HPDE6-E6E7 (cell line): ENCODE measurements around the gene GPC6.

Experiments
- DNase-seq: peaks from one replicate; pipeline ENCODE4 v3.0.0; 2011; ENCODE audit warnings: missing footprints; ENCODE audit errors: extremely low spot score

GPC6 gene

DNA sequence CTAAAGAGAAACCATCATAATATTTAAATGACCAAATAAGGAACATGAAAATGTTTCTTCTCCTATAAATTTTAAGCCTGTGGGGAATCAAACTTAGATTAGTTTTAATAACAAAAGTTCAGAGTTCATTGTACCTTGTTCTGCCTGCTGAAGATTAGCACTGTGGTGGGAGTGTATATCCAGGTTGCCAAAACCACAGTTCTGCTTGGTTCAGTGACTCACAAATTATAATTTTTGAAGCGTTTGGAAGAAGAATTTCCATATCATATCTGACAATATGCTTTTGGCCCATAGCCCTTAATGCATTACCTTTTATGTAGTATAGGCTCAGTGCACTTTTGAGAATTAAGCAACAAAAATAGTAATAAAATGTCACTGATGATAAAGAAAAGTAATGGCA lies 545.2 kb downstream of the GPC6 start:
- DNase-seq = no peak

DNA sequence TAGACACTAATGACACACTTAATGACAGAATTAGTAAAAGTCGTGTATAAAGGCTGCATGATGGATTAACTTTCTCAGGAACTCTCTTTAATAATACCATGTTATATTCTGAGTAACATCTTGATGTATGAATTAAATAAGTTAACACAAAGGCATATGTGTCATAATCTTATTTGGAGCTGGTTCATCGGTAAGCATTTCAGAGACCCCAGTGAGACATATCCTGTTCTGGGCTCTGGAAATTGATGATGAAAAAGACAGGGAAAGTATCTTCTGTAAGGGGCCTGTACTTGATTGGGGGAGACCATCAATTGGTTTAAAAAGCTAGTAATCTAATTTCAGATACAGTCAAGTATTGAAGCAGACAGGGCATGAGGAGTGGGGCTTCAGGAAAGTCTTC lies 547.9 kb downstream of the GPC6 start:
- DNase-seq = no peak

- DNase-seq = no peak
These were observed 548.4 kb downstream of the GPC6 start for GRCh38 chr13:93775027-93775426.

- no peak for DNase-seq
These were observed 549.0 kb downstream of the GPC6 start for GRCh38 chr13:93775507-93776108.

GRCh38 chr13:93776936-93777335 lies 550.3 kb downstream of the GPC6 start:
- DNase-seq = no peak

DNA sequence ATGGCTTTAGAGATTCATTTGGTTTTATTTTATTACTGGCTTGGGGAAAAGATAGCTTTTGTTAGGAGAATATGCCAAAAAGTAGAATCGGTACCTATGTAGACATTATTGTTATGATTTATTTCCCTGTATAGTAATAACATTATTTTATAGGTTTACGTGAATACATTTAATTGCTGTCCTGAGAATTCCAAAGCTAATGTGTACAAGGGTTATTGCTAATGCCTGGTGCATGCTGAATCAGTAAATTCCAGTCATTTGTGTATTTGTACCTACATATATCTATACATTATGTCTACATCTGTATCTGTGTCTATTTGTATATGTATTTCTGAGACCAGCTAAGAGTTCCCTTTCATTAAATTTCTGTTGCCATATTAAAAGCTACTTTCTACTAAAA lies 550.9 kb downstream of the GPC6 start:
- DNase-seq = no peak

DNA sequence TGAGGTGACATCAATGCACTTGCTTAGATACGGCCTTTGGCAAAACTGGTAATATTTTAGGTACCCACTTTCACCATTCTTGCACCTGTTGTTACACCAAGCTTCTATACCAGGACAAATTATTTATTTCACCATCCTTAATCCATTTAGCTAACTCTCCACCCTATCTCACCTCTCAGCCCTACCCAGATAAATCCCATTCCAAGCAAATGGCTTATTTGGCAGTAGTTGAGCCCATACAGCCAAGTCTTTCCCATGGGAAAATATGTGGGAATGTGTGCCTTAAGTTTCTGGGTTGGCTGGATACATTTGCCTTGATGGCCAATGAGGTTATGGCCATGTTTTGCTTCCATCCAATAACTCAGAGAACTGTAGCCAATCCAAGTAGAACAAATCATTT lies 551.9 kb downstream of the GPC6 start:
- no peak for DNase-seq

- DNase-seq = no peak
These were observed 557.6 kb downstream of the GPC6 start for GRCh38 chr13:93784191-93784590.

GRCh38 chr13:93786846-93787489 lies 560.4 kb downstream of the GPC6 start:
- DNase-seq = no peak

- DNase-seq = no peak
These were observed 561.8 kb downstream of the GPC6 start for GRCh38 chr13:93788456-93788855.

- DNase-seq = no peak
These were observed 562.5 kb downstream of the GPC6 start for GRCh38 chr13:93789058-93789457.

GRCh38 chr13:93794197-93794885 lies 567.7 kb downstream of the GPC6 start:
- DNase-seq = no peak

DNA sequence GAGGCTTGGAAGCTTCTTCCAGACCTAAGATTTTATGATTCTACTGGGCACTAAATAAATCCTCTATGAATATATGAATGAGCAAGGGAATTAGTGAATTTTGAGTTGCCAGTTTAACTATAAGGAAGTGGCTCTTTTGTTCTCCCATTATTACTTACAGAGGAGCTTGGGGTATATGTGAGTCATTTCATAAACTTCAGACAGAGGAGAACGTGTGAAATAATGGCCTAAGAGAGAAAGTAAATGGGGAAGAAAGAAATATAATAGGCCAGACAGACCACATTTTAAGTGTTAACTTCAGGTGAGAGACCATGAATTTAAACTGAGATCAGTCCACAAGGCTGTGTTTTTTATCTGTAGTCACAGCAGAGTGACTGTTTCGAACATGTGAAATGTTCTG lies 570.9 kb downstream of the GPC6 start:
- no peak for DNase-seq

DNA sequence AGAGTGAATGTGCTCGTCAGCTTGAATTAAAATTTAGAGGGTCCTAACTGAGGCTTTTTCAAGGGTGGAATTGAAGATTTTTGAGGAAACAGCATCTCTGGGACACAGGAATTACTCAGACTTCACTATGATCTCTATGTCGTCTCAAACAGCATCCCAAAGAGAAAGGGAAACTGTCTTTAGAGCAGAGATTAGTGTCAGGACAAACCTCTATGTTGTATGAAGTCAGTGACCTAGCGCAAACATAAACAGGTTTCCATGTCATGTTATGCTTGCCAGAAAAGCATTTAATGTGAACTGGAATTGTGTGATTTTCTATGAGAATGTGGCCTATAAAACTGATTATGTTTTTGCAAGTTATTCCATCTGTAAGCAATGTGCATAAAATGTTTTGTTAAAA lies 573.7 kb downstream of the GPC6 start:
- no peak for DNase-seq

DNA sequence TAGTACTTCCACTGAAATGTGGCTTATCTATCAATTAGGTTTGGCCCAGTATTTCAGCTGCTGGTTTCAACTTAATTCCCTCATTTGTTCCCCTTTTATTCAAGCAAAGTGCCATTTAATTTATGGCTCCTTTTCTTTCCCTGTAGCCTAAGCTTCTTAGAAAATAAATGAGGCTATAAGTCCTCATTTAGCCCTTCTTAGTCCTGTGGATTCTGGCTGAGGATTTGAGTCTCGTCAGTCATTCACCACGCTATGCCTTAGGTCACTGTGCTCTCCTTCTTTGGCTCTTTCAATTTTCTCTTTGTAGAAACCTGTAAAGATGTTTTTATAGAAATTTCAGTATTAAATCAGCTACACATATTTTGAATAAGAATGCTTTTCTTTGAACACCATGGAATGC lies 579.1 kb downstream of the GPC6 start:
- no peak for DNase-seq

DNA sequence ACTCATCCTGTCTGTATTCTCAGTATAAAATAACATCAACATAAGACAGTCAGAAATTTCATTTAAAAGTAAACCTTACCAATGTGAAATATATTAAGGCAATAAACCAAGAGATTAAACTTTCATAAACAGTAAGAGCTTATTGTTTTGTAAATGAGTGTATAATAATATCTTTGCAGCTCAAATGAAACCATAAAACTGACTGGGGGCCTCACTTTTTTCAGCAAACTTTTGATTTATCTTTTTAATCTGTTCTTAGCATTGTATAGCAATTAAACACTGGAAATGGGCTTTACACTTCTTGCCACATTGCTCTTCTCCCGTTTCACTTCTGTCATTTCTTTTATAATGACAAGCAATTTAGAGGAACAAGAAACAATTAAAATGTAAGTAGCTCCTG lies 580.3 kb downstream of the GPC6 start:
- DNase-seq = no peak

DNA sequence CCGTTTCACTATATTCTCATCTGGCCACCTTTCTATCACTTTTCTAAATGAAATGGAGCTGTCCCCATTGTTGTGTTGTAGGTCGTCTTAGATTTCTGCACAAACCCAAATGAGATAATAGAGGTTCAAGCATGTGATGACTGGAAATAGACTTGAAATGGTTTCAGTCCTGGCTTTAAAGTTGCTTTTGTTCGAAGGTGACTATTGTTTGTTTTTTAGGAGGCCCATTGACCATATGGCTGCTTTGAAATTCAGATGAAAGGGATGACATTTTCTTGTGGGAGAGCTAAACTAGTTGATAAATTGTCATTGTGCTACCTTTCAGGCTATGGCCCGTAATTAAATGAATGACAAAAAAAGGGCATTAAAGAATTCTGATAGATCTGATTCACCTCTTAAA lies 583.7 kb downstream of the GPC6 start:
- no peak for DNase-seq

GRCh38 chr13:93811071-93811737 lies 584.6 kb downstream of the GPC6 start:
- DNase-seq = no peak

- no peak for DNase-seq
These were observed 585.1 kb downstream of the GPC6 start for GRCh38 chr13:93811738-93812112.

DNA sequence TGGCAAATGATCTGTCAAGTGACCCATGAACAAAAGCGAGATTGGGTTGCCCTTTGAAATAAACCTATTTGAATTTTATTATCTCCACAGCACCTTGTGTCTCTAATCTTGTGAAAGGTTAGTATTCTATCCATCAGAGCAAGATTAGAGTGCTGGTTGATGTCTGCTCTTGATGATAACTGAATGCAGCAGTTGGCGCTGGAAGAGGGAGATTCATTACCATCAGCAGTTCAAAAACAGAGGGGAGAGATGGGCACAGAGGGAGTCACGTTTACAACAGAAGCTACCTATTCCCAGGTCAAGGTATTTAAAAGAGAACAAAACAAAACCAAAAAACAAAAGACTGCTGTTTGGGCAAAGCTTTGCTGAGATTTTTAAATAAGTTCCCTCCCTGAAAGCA lies 588.1 kb downstream of the GPC6 start:
- DNase-seq = no peak

GRCh38 chr13:93818345-93818744 lies 591.7 kb downstream of the GPC6 start:
- no peak for DNase-seq

DNA sequence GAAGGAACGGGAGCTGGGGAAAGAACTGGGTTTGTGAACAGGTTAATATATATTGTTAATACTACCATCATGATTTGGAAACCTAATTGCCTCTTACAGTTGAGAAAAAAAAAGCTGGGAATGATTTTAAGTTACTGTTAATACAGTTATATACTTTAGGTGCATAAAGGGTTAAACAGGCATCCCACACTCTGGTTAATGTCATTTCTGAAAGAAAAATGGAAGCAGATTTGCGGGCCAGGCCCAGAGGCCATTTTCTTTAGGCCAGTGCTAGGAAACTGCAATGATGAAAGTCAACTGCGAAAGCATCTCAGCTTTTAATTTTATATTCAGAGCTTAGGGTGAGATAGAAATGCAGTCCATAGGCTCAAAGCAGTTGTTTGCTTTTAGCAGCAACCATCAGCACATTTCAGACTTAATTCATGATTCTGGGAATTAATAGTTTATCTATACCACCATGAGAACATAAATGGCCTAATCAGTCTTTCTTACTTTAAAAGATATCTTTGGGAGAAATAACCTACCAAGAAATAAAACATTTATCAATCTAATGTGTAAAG lies 592.8 kb downstream of the GPC6 start:
- DNase-seq = no peak

DNA sequence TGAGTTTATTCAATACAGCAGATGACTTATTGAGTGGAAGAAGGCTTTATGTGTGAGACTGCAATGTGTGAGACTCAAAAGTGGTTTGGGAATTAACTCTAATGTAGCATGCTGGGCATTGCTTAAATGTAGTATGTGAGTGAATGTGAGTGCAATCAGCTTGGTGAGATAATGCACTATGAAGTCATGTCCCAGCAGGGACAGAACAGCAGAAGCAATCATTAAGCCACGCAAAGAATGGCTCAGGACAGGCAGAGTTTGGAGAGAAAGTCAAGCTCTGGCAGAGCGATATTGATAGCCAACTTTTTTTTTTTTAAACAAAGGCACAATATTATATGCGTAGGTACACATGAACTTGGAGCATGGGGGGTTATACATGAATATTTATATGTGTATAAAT lies 597.7 kb downstream of the GPC6 start:
- DNase-seq = no peak
